ENCODE data around the gene LRRC4B.

- TF ChIP-seq POLR2A (IDR thresholded peaks at IDR 0.05) = no peak
- TF ChIP-seq, protein P1, sequence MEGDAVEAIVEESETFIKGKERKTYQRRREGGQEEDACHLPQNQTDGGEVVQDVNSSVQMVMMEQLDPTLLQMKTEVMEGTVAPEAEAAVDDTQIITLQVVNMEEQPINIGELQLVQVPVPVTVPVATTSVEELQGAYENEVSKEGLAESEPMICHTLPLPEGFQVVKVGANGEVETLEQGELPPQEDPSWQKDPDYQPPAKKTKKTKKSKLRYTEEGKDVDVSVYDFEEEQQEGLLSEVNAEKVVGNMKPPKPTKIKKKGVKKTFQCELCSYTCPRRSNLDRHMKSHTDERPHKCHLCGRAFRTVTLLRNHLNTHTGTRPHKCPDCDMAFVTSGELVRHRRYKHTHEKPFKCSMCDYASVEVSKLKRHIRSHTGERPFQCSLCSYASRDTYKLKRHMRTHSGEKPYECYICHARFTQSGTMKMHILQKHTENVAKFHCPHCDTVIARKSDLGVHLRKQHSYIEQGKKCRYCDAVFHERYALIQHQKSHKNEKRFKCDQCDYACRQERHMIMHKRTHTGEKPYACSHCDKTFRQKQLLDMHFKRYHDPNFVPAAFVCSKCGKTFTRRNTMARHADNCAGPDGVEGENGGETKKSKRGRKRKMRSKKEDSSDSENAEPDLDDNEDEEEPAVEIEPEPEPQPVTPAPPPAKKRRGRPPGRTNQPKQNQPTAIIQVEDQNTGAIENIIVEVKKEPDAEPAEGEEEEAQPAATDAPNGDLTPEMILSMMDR (IDR thresholded peaks at IDR 0.05) = no peak
Measured at GRCh38 chr19:50519006-50519575, 49.1 kb downstream of the LRRC4B start.

Measured in thyroid gland (tissue), 4 donors.